HG03025 (cell line): ENCODE data around the gene DENR.
"Not testable (repeated sequence)": the region's sequence is repeated elsewhere in the genome, so short reads cannot be mapped to it uniquely, and the experiment has no call there.

Experiments
- ATAC-seq: cut with Tn5 transposase; IDR thresholded peaks from one replicate; pipeline ENCODE4 v1.9.1; 2021; ENCODE audit warnings: mild to moderate bottlenecking, moderate library complexity; ENCODE audit not compliant: unreplicated experiment, low FRiP score

DENR gene

DNA sequence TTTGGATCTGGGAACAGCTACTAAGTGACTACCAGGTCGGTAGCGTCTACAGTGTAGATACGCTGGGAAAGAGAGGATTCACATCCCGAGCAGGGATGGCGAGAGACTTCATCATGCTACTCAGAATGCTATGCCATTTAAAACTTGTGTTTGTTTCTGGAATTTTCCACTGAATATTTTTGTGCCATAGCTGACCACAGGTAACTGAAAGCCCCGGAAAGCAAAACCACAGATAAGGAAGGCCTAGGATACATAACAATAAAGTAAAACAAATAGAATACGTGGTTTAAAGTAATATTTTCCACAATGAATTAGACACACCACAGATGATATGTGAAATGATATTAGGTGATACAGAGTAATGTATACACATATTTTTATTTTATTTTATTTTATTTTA, 14.1 kb upstream of the DENR start:
- ATAC-seq: no peak

- no peak for ATAC-seq
These were observed 12.3 kb upstream of the DENR start for GRCh38 chr12:122740351-122740750.

DNA sequence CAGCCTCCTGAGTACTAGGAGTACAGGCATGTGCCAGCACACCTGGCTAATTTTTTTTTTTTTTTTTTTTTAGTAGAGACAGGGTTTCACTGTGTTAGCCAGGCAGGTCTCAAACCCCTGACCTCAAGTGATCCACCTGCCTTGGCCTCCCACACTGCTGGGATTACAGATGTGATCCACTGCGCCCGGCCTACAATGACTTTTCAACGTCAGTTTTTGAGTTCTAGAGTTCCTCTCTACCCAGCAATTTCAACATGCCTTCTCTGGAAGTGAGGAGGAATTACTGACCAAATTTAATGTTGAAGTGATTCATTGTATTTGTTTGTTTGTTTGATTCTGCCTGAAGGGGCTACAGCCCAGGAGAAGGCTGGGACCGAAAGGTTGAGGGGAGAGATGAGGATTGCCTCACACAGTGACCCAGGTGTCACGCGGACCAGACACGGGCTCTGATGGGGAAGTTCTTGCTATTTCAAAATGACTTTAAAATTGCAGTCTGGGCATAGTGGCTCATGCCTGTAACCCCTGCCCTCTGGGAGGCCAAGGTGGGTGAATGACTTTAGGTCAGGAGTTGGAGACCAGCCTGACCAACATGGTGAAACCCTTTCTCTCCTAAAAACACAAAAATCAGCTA, 8.6 kb upstream of the DENR start:
- no peak for ATAC-seq

- no peak for ATAC-seq
These were observed 5.1 kb upstream of the DENR start for GRCh38 chr12:122747224-122748135.

GRCh38 chr12:122749569-122750332, 2.9 kb upstream of the DENR start:
- no peak for ATAC-seq

DNA sequence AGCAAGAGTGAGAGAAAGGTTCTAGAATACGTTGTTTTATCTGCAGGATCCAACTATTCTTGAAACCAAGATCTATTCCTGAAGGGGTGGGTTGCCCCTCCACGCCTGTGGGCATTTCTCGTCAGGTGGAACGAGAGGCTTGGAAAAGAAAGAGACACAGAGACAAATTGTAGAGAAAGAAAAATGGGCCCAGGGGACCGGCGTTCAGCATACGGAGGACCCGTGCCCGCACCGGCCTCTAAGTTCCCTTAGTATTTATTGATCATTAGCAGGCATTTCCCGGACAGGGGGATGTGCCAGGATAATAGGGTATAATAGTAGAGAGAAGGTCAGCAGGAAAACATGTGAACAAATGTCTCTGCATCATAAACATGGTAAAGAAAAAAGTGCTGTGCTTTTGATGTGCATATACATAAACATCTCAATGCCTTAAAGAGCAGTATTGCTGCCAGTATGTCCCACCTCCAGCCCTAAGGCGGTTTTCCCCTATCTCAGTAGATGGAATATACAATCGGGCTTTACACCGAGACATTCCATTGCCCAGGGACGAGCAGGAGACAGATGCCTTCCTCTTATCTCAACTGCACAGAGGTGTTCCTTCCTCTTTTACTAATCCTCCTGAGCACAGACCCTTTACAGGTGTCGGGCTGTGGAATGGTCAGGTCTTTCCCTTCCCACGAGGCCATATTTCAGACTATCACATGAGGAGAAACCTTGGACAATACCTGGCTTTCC, 1.7 kb upstream of the DENR start:
- not testable (repeated sequence) for ATAC-seq

DNA sequence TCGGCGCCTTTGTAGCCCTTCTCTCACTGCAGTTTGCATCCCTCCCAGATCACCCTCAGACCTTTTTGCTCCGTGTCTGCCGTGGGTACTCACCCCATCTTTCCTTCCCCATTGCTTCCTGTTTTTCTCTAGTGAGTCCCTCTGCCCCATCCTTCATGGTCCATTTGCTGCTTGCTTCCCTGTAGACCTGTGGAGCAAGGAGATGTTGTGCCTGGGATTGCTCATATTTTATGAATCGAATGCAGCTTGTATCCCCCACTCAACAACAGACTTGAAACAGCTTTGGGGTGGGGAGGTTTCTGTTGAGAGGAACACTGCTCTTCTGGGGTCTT, 661 bp downstream of the DENR start:
- ATAC-seq: no peak

DNA sequence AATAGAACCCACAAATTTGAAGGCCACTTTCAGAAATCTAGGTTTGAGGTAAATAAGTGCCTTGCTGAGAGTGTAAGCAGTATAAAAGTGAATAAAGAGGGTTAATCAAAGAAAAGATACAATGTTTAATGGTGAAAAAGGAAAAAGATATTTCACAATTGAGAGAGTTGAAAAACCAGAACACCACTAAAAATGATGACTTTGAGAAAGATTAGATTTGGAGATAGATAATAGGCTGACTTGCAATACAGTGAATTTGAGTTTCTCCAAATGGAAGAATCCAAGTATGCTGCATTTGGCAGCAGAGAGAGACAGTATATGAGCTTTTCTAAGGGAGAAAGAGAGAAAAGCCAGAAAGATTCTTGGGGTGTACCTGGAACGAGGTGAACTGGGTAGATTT, 2.2 kb downstream of the DENR start:
- ATAC-seq: no peak

GRCh38 chr12:122757568-122757967, 4.9 kb downstream of the DENR start:
- ATAC-seq: no peak

GRCh38 chr12:122785503-122785902, 32.9 kb downstream of the DENR start:
- ATAC-seq: no peak

GRCh38 chr12:122788387-122788786, 35.8 kb downstream of the DENR start:
- no peak for ATAC-seq

- no peak for ATAC-seq
These were observed 37.0 kb downstream of the DENR start for GRCh38 chr12:122789637-122790036.

DNA sequence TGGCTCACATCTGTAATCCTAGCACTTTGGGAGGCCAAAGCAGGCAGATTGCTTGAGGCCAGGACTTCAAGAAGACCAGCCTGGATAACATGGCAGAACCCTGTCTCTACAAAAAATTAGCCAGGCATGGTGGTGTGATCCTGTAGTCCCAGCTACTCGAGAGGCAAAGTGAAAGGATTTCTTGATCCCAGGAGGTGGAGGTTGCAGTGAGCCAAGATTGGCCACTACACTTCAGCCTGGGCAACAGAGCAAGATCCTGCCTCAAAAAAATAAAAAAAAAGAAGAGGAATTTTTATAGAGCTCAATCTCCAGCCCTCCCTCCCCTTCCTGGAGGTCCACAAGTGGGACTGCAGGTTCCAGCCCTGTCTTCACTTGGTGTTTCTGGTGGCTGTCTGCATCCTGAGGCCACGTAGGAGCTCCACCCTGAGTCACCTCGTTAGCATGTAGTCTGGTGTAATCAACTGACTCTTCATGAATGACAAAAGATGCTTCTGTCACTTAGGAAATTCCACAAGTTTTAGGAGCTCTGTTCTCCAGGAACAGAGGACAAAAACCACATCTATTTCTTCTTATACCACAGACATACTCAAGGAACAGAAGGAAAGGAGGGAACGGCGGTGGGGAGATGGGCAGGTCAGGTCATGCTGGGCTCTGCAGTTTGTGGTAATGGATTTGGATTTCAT, 37.9 kb downstream of the DENR start:
- ATAC-seq: no peak

- ATAC-seq: no peak
These were observed 41.1 kb downstream of the DENR start for GRCh38 chr12:122793685-122794106.

- ATAC-seq: no peak
These were observed 43.2 kb downstream of the DENR start for GRCh38 chr12:122795807-122796206.

- no peak for ATAC-seq
These were observed 47.1 kb downstream of the DENR start for GRCh38 chr12:122799641-122800243.

DNA sequence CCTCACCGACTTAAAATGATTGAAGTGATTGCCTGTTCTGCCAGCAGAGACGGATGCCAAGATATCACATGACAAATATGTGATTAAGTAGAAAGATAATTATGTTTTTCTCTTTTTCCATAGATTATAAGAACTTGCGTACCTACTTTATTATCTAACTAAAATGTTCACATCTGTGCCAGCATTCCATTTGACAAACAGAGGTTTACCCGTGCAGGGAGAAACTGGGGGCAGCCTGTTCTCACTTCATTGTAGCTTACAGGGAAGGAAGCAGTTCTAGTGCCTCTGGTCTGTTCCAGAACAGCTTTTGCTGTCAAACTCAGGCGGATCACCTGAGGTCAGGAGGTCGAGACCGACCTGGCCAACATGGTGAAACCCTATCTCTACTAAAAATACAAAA, 51.3 kb downstream of the DENR start:
- no peak for ATAC-seq

- not testable (repeated sequence) for ATAC-seq
These were observed 52.3 kb downstream of the DENR start for GRCh38 chr12:122804957-122805356.

DNA sequence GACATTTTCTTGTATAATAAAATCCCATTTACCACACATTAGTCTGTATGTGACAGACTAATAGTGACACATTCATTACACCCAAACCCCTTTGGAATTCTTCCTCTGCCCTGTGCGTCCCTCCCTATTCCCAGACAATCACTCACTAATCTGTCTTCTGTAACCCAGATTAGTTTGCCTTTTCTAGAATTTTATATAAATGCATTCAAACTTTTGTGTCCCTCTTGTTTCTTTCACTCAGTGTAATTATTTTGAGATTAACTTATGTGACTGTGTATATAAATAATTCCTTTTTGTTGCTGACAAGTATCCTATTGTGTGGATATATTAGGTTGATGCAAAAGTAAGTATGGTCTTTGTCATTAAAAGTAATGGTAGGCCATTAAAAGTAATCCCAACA, 55.0 kb downstream of the DENR start:
- no peak for ATAC-seq

DNA sequence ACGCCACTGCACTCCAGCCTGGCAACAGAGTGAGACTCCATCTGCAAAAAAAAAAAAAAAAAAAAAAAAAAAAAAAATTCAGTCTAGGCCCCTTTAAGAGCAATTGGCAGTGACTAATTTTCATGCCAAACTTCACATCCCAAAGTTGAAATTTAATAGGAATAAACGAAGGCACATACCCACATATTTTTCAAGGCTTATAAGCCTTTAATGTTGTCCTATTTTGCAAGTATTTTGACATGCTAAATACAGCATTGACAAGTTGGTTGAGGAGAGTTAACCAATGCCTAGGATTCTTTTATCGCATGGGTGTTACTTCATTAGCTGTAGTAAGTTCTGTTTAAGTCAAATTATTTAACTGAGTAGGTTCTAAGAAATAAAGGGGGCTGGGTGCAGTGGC, 59.2 kb downstream of the DENR start:
- ATAC-seq: no peak
